Measurements from ENCODE around the gene COMTD1.

Gene COMTD1

DNA sequence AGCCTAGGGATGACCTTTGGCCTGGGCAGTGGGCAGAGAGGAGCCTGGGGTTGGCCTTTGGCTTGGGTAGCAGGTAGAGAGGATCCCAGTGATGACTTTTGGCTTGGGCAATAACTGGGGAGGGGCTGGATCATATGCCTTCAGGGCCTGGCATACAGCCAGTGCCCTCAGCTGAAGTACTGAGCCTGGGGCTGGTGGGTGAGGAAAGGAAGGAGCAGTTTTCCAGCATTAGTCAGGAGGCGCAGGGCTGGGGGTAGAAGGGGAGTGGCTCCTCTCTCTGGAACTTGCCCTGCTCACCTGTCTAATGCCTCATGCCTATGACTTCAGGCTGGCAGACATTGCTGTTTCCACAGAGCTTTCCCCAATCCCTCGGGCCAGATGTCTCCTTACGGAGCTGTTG is 15.2 kb upstream of the COMTD1 start:
- no peak overlapping the region for H3K27ac ChIP-seq
- TF ChIP-seq, protein P1, sequence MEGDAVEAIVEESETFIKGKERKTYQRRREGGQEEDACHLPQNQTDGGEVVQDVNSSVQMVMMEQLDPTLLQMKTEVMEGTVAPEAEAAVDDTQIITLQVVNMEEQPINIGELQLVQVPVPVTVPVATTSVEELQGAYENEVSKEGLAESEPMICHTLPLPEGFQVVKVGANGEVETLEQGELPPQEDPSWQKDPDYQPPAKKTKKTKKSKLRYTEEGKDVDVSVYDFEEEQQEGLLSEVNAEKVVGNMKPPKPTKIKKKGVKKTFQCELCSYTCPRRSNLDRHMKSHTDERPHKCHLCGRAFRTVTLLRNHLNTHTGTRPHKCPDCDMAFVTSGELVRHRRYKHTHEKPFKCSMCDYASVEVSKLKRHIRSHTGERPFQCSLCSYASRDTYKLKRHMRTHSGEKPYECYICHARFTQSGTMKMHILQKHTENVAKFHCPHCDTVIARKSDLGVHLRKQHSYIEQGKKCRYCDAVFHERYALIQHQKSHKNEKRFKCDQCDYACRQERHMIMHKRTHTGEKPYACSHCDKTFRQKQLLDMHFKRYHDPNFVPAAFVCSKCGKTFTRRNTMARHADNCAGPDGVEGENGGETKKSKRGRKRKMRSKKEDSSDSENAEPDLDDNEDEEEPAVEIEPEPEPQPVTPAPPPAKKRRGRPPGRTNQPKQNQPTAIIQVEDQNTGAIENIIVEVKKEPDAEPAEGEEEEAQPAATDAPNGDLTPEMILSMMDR (IDR thresholded peaks at IDR 0.05; ENCODE audit: low read depth, low read length, missing control alignments): no peak
- no peaks in the 10 kb centered on the region for H3K27me3 ChIP-seq (replicated peaks)
- in situ Hi-C loops (cut with HindIII; ENCODE audit: low pct_ligation_motif_present, low sequenced_read_pairs): no loop called here
- no peak overlapping the region for H3K4me3 ChIP-seq (ENCODE audit: low read depth, low read length)
- H3K36me3 ChIP-seq (replicated peaks): no peaks in the 10 kb centered on the region
- DNase-seq: no peak

DNA sequence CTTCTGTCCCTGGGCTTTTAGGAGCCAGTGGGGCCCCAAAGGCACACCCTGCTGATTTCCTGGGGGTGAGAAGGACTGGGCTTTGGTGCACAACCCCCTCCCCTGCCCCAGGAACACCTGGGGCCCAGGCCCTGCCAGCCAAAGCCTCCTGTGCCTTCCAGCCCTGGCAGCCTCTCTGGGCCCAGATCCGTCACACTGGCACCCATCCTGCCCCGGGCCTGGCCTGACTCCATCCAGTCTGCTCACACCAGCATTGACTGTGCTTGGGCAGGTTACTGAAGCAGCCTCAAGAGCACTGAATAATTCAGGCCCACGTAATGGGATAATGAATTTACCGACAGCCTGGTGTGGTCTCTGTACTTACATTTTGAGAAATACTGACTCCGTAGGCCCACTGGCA is 12.0 kb upstream of the COMTD1 start:
- no peak for DNase-seq
- TF ChIP-seq, protein P1 (IDR thresholded peaks at IDR 0.05; ENCODE audit: low read depth, low read length, missing control alignments): no peak
- Histone ChIP-seq H3K36me3 (replicated peaks) (no peaks in the 10 kb centered on the region), H3K4me3 (ENCODE audit: low read depth, low read length) (no peak overlapping the region), H3K27ac (no peak overlapping the region), H3K27me3 (replicated peaks) (no peaks in the 10 kb centered on the region)
- in situ Hi-C loops (cut with HindIII; ENCODE audit: low pct_ligation_motif_present, low sequenced_read_pairs): no loop called here

DNA sequence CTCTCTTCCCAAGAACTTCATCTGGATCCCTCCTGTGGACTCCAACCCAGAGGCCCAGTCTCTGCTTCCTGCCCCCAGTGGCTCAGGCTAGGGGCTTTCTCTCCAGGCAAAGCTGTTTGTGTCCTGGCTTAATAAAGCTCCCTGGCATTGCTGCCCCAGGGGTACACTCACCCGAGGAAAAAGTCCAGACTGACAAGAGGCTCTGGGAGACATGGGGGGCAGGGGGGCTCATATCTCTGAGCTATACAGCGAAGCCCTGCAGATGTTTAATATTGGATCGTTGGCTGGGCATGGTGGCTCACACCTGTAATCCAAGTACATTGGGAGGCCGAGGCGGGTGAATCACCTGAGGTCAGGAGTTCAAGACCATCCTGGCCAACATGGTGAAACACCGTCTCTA is 10.7 kb upstream of the COMTD1 start:
- Histone ChIP-seq H3K27ac (no peak overlapping the region), H3K4me3 (ENCODE audit: low read depth, low read length) (no peak overlapping the region), H3K36me3 (replicated peaks) (no peaks in the 10 kb centered on the region), H3K27me3 (replicated peaks) (no peaks in the 10 kb centered on the region)
- no peak for DNase-seq
- TF ChIP-seq, protein P1 (IDR thresholded peaks at IDR 0.05; ENCODE audit: low read depth, low read length, missing control alignments): no peak
- in situ Hi-C loops (cut with HindIII; ENCODE audit: low pct_ligation_motif_present, low sequenced_read_pairs): no loop called here

DNA sequence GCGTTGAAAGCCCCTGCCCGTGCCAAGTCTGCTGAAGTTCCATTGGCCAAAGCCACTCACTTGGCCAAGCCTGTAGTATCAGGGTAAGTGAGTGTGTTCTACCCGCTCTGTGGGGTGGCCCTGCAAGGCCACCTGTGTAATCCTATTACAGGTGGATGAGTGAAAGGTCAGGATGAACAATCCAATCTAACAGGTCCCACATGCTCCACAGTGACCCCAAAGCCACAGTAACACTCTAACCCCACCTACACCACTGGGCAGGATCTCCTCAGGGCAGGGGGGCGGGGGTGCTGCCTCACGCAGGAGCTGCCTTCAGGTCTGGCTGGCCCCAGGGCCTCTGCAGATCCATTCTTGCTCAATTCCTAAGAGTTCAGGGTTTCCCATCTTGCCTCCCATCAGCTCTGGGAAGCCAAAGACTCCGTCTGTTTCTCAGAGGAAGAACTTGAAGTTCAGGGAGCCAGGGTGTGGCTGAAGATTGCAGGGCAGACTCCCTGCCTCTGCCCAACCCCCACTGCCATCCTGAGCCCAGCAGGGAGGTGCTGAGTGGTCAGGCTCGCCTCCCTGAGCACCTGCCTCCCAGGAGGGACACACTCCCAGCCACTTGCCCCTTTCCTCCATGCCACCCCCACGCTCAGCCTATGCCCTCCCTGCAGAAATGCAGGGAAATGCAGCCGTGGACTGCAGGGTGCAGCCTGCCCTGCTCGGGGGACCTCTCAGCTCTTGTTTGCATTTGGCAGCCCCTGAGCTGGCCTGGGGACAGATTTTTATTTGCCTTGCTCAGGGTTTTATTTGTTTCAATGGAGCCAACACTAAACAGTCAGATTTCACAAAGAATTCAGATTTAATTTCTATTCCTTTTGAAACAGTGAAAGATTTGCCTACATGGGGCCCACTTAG is 9.8 kb upstream of the COMTD1 start:
- in situ Hi-C loops (cut with HindIII; ENCODE audit: low pct_ligation_motif_present, low sequenced_read_pairs): no loop called here
- H3K27me3 ChIP-seq (replicated peaks): no peaks in the 10 kb centered on the region
- H3K36me3 ChIP-seq (replicated peaks): no peaks in the 10 kb centered on the region
- no peak overlapping the region for H3K27ac ChIP-seq
- no peak for DNase-seq
- TF ChIP-seq, protein P1 (IDR thresholded peaks at IDR 0.05; ENCODE audit: low read depth, low read length, missing control alignments): no peak
- H3K4me3 ChIP-seq (ENCODE audit: low read depth, low read length): no peak overlapping the region

DNA sequence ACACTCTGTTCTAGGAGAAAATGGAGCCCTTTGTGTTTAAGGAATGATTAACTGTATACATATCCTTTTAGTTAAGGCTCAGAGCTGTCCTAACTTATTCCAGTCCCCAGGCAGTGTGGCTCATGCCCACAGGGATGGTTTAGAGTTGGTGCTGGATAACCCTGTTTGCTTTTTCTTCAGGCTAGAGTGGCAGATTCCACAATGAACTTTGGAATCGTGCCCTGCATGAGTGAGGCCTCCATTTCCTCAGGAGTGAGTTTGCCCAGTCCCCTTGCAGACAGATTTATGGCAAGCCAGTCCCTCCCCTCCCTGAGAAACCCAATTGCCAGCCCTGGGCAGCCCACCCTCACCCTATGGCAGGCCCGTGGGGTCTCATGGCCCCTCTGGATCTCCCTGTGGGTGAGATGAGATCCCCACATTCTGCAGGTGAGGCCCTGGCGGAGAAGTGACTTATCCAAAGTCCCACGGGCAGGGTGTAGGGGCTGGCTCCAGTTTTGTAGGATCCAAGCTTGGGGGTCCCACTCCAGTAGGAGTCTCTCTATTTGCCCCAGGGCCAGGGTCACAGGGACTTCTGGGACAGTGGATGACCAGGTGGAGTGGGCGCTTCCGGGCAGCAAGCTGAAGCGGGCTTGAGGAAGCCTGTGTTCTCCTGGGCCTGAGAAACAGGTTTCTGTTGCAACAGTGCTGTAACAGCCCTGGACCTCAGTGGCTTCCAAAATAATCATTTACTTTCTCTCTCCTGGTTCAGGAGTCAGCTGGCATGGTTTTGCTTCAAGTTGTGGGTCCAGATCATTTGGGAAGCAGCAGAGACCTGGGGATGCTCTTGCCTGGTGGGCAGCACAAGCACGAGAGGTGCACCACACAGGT is 9.0 kb upstream of the COMTD1 start:
- no peak for DNase-seq
- H3K36me3 ChIP-seq (replicated peaks): no peaks in the 10 kb centered on the region
- TF ChIP-seq, protein P1 (IDR thresholded peaks at IDR 0.05; ENCODE audit: low read depth, low read length, missing control alignments): no peak
- no peak overlapping the region for H3K4me3 ChIP-seq (ENCODE audit: low read depth, low read length)
- H3K27ac ChIP-seq: no peak overlapping the region
- in situ Hi-C loops (cut with HindIII; ENCODE audit: low pct_ligation_motif_present, low sequenced_read_pairs): no loop called here
- no peaks in the 10 kb centered on the region for H3K27me3 ChIP-seq (replicated peaks)
